Measurements from ENCODE around the gene AHSG. TPM values are rescaled to one million over a fixed set of nuclear protein-coding genes. Genes with fewer than 3 reads are reported as not detected.

AHSG gene
- total and polyA plus RNA-seq, 10 of the 15 experiments (the other 5 are each of a cell fraction or from before 2014, with no cell fraction given) = 0.06 to 0.90 (median 0.15) TPM; not detected in 7

DNA sequence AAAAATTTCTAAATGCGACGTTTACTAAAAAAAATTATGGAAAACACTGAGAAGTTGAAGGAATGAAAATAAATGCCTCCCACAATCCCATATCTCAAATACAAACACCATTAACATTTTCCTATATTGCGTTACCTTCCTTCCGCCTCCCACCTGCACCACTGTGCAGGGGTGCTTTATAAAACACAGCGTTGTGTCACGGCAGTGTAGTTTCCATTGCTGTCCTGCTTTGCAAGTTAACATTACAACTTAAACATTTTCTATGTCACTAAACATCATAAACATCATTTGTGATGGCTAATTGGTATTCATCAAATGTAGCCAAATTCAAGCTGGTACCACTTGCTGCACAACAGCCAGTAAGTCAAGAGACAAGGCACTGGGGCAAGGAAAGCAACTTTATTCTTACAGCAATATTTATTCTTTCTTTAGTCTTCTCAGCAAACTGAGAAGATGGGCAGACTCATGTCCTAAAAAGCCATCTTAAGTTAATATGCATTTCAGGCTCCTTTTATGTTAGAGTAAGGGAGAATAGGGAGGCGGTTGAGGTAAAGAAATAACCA lies 15.1 kb downstream of the AHSG start:
- no TSS peak for BruUV-seq (replicated peaks)
- no peaks in the 10 kb centered on the region for H3K36me3 ChIP-seq (ENCODE audit: control insufficient read depth in 2 of 2, insufficient read depth in 2 of 2, low read length in 1 of 2)
- FAIRE-seq (no peak), DNase-seq (ENCODE audit: low read depth, low spot score) (no peak), ATAC-seq (no peak)
- 77% methylated on average over 7 of the region's 7 CpGs for WGBS (ENCODE audit: insufficient coverage, insufficient replicate concordance, low lambda C conversion rate, missing lambda C conversion rate)
- H3K9me3 ChIP-seq (replicated peaks; ENCODE audit: control insufficient read depth, insufficient read depth, low read length) = no peaks in the 10 kb centered on the region
- intact Hi-C loops (cut with micrococcal nuclease; ENCODE audit: unreplicated experiment) = no loop called here
- TF ChIP-seq NR2F1 (conservative IDR thresholded peaks at IDR 0.05) (no peak), WRNIP1 (IDR thresholded peaks at IDR 0.05; ENCODE audit: borderline replicate concordance, low read depth, low read length) (no peak), ETV6 (conservative IDR thresholded peaks at IDR 0.05 in 1 of 2, IDR thresholded peaks at IDR 0.05 in 1 of 2; ENCODE audit: borderline replicate concordance in 1 of 2, low read depth in 1 of 2) (no peak), CBFB (IDR thresholded peaks at IDR 0.05; ENCODE audit: low read depth) (no peak), POLR2A (IDR thresholded peaks at IDR 0.05; ENCODE audit: low read depth, low read length) (no peak), ZZZ3 (IDR thresholded peaks at IDR 0.05; ENCODE audit: control insufficient read depth, insufficient read length, low read depth) (no peak), MYC (IDR thresholded peaks at IDR 0.05; ENCODE audit: insufficient read depth, insufficient read length, insufficient replicate concordance, low read length, severe bottlenecking) (no peak), IKZF1 (conservative IDR thresholded peaks at IDR 0.05) (no peak), TCF7 (IDR thresholded peaks at IDR 0.05; ENCODE audit: borderline replicate concordance) (no peak), POLR2AphosphoS2 (IDR thresholded peaks at IDR 0.05; ENCODE audit: low read depth, low read length) (no peak), MYB (IDR thresholded peaks at IDR 0.05; ENCODE audit: borderline replicate concordance, low read depth, low read length) (no peak)
- TF ChIP-seq, protein P1, sequence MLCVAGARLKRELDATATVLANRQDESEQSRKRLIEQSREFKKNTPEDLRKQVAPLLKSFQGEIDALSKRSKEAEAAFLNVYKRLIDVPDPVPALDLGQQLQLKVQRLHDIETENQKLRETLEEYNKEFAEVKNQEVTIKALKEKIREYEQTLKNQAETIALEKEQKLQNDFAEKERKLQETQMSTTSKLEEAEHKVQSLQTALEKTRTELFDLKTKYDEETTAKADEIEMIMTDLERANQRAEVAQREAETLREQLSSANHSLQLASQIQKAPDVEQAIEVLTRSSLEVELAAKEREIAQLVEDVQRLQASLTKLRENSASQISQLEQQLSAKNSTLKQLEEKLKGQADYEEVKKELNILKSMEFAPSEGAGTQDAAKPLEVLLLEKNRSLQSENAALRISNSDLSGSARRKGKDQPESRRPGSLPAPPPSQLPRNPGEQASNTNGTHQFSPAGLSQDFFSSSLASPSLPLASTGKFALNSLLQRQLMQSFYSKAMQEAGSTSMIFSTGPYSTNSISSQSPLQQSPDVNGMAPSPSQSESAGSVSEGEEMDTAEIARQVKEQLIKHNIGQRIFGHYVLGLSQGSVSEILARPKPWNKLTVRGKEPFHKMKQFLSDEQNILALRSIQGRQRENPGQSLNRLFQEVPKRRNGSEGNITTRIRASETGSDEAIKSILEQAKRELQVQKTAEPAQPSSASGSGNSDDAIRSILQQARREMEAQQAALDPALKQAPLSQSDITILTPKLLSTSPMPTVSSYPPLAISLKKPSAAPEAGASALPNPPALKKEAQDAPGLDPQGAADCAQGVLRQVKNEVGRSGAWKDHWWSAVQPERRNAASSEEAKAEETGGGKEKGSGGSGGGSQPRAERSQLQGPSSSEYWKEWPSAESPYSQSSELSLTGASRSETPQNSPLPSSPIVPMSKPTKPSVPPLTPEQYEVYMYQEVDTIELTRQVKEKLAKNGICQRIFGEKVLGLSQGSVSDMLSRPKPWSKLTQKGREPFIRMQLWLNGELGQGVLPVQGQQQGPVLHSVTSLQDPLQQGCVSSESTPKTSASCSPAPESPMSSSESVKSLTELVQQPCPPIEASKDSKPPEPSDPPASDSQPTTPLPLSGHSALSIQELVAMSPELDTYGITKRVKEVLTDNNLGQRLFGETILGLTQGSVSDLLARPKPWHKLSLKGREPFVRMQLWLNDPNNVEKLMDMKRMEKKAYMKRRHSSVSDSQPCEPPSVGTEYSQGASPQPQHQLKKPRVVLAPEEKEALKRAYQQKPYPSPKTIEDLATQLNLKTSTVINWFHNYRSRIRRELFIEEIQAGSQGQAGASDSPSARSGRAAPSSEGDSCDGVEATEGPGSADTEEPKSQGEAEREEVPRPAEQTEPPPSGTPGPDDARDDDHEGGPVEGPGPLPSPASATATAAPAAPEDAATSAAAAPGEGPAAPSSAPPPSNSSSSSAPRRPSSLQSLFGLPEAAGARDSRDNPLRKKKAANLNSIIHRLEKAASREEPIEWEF (IDR thresholded peaks at IDR 0.05; ENCODE audit: insufficient replicate concordance, low read depth, low read length) = no peak
- in situ Hi-C loops (cut with MboI) = no loop called here
- H3K4me2 ChIP-seq (ENCODE audit: control insufficient read depth, insufficient read depth) = no peak overlapping the region
- no peaks in the 10 kb centered on the region; a peak in 1 of 4 replicates for H3K27me3 ChIP-seq (replicated peaks in 1 of 2; ENCODE audit: control insufficient read depth in 2 of 2, insufficient read depth in 2 of 2, low read length in 1 of 2)
- ChIA-PET CTCF (no interaction called here), RAD21 (ENCODE audit: unreplicated experiment) (no interaction called here), SMC1A (ENCODE audit: uncharacterized antibody, unreplicated experiment) (no interaction called here), POLR2A (no interaction called here)
- no peaks in the 10 kb centered on the region for H4K20me1 ChIP-seq (ENCODE audit: control insufficient read depth, insufficient read depth)
- H3K79me2 ChIP-seq (ENCODE audit: control insufficient read depth, insufficient read depth, low read length) = no peaks in the 10 kb centered on the region
- no peaks in the 10 kb centered on the region for H3K4me1 ChIP-seq (ENCODE audit: control insufficient read depth, insufficient read depth, low read length)
- no peak overlapping the region for H3K27ac ChIP-seq (ENCODE audit: control insufficient read depth, insufficient read depth)
- no peak overlapping the region for H2AFZ ChIP-seq (ENCODE audit: control insufficient read depth, low read depth, low read length)
- H3K4me3 ChIP-seq = no peak overlapping the region
- no peak overlapping the region for H3K9ac ChIP-seq (ENCODE audit: control insufficient read depth, insufficient read depth, low read length)
